ENCODE results near the gene C19orf33. TPM values are rescaled to one million over a fixed set of nuclear protein-coding genes. Genes with fewer than 3 reads are reported as not detected.

Gene C19orf33
- total RNA-seq, 2 experiments from 2014 or later: not detected

DNA sequence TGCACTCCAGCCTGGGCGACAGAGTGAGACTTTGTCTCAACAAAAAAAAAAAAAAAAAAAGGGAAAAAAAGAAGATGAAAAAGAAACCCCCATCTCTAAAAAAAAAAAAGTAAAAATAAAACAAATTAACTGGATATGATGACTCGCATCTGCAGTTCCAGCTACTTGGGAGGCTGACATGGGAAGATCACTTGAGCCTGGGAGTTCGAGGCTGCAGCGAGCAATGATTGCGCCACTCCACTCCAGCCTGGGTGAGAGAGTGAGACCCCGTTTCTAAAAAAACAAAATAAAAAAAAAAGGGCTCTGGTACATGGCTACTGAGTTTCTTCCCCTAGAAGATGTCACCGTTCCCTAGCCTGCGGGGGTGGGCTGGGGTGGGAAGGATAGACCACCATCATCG lies 29.2 kb downstream of the C19orf33 start:
- Histone ChIP-seq H3K4me1 (ENCODE audit: insufficient read depth, low read length, poor library complexity, severe bottlenecking) (peaks cover 5% of the 10 kb centered on the region), H3K4me3 (ENCODE audit: low read depth, low read length, poor library complexity, severe bottlenecking) (no peak overlapping the region), H3K9me3 (ENCODE audit: low read length) (no peaks in the 10 kb centered on the region), H4K20me1 (ENCODE audit: insufficient read depth, low read length) (no peaks in the 10 kb centered on the region), H3K4me2 (ENCODE audit: low read length) (no peak overlapping the region), H3K9me2 (ENCODE audit: insufficient read depth, low read length) (no peaks in the 10 kb centered on the region), H2AFZ (ENCODE audit: low read length) (no peak overlapping the region), H3K27ac (ENCODE audit: low read depth, low read length, poor library complexity, severe bottlenecking) (no peak overlapping the region), H3K36me3 (ENCODE audit: insufficient read depth, low read length) (0 out of 2 replicates have a peak, but pooled peaks cover under 1% of the 10 kb centered on the region), H3K79me2 (ENCODE audit: insufficient read depth, low read depth, low read length) (no peaks in the 10 kb centered on the region)
- intact Hi-C loops (cut with micrococcal nuclease; ENCODE audit: unreplicated experiment): no loop called here
- POLR2A ChIA-PET: no interaction called here
- no TSS peak for BruUV-seq (replicated peaks)
- CTCF ChIA-PET (ENCODE audit: unreplicated experiment): no interaction called here
- TF ChIP-seq EZH2phosphoT487 (IDR thresholded peaks at IDR 0.05; ENCODE audit: borderline replicate concordance, low read depth, low read length): no peak
- no peak for TF ChIP-seq CTCF (conservative IDR thresholded peaks at IDR 0.05; ENCODE audit: low read length)
- no peak for DNase-seq (ENCODE audit: low spot score)

DNA sequence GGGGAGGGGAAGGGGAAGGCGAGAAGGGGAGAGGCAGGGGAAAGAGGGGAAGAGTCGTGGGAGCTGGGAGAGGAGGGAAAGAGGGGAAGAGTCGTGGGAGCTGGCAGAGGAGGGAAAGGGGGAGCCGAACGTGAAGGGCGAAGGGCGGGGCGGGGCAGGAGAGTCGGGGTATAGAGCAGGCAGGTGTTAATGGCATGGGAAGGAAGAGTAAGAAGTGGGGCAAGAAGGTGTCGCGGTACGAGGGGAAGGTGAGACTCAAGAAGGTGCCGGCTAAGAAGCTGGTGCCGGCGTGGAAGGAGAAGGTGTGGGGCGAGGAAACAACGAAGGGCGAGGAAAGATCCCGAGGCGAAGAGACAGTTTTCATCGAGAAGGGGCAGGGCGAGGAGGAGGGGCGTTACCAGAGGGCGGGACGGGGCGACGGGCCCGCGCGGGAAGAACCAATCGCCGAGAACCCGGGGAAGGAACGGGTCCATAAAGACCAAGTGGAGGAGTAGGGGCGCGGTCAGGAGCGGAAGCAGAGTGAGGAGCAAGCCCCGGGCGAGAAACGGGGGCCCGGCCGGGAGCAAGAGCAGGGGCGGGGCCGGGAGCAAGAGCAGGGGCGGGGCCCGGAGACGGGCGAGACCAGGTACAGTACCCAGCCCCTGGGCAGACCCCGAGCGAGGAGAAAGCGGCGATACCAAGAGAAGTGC lies 32.0 kb downstream of the C19orf33 start:
- Histone ChIP-seq H3K4me3 (ENCODE audit: low read depth, low read length, poor library complexity, severe bottlenecking) (peak overlapping the region; percentile 79), H3K9me3 (ENCODE audit: low read length) (no peaks in the 10 kb centered on the region), H2AFZ (ENCODE audit: low read length) (peak overlapping the region; percentile 92), H4K20me1 (ENCODE audit: insufficient read depth, low read length) (no peaks in the 10 kb centered on the region), H3K79me2 (ENCODE audit: insufficient read depth, low read depth, low read length) (no peaks in the 10 kb centered on the region), H3K4me2 (ENCODE audit: low read length) (peak overlapping the region; percentile 92), H3K9me2 (ENCODE audit: insufficient read depth, low read length) (no peaks in the 10 kb centered on the region), H3K4me1 (ENCODE audit: insufficient read depth, low read length, poor library complexity, severe bottlenecking) (peaks cover 5% of the 10 kb centered on the region), H3K36me3 (ENCODE audit: insufficient read depth, low read length) (no peaks in the 10 kb centered on the region), H3K27ac (ENCODE audit: low read depth, low read length, poor library complexity, severe bottlenecking) (peak overlapping the region; percentile 79)
- no TSS peak for BruUV-seq (replicated peaks)
- CTCF ChIA-PET (ENCODE audit: unreplicated experiment): interaction anchor here (0.6 to 0.8 kb wide), 5 partner anchors 38 to 199 kb away, joined by 3 to 15 read pairs (median 5); partner anchors contain the start of gene PSMD8
- DNase-seq (ENCODE audit: low spot score): peak; percentile 96
- POLR2A ChIA-PET: interaction anchor here (0.9 to 1.5 kb wide), 3 partner anchors 12 to 101 kb away, joined by 3 to 12 read pairs (median 6); partner anchors contain the start of gene PSMD8
- TF ChIP-seq CTCF (conservative IDR thresholded peaks at IDR 0.05; ENCODE audit: low read length): no peak
- no peak for TF ChIP-seq EZH2phosphoT487 (IDR thresholded peaks at IDR 0.05; ENCODE audit: borderline replicate concordance, low read depth, low read length)
- intact Hi-C loops (cut with micrococcal nuclease; ENCODE audit: unreplicated experiment): loop anchor here (1.0 kb wide), 5 partner anchors 38 to 438 kb away; partner anchors contain the start of gene PSMD8
